GM12878 (cell line): ENCODE measurements around the gene SLX4. TPM values are rescaled to one million over a fixed set of nuclear protein-coding genes. Genes with fewer than 3 reads are reported as not detected.

ENCODE experiments used
- ATAC-seq: fragments of 200-7000 bp; cut with Tn5 transposase; 3 replicates; pipeline ENCODE4 v1.9.1; 2020; ENCODE audit warnings: mild to moderate bottlenecking, moderate library complexity
- BruUV-seq: library from RNA; stranded (reverse); fragments of 400-500 nt; replicated peaks from 2 replicates; lab custom pipeline; 2021; lab: Mats Ljungman, UMichigan
- CTCF ChIA-PET: fragments of 300-600 bp; sonication (Branson Sonifier 250); formaldehyde crosslinking; extraction: SDS; loops from one replicate; lab custom pipeline; 2021; ENCODE audit warnings: inconsistent platforms; lab: Yijun Ruan, JAX
- POLR2A ChIA-PET: fragments of 350-600 bp; formaldehyde crosslinking; extraction: SDS; loops from one replicate; lab custom pipeline; 2021; ENCODE audit warnings: inconsistent platforms; lab: Charles Lee
- RAD21 ChIA-PET: fragments of 300-600 bp; sonication (Branson Sonifier 250); formaldehyde crosslinking; loops from one replicate; lab custom pipeline; 2023; ENCODE audit warnings: antibody characterized with exemption; ENCODE audit not compliant: unreplicated experiment; lab: Charles Lee
- SMC1A ChIA-PET: fragments of 300-600 bp; sonication (Branson Sonifier 250); formaldehyde crosslinking; loops from one replicate; lab custom pipeline; 2023; ENCODE audit not compliant: unreplicated experiment, uncharacterized antibody; lab: Charles Lee
- DNase-seq: peaks from one replicate; pipeline ENCODE4 v3.0.0-alpha.2; 2011; ENCODE audit warnings: low read depth, low spot score
- FAIRE-seq: peaks from 3 replicates; lab custom pipeline; 2011; peaks lifted over from hg19 to GRCh38; lab: Jason Lieb, UNC
- H2AFZ ChIP-seq: 2 replicates; pipeline ENCODE4 v1.6.0; 2011; ENCODE audit warnings: low read depth, low read length, control low read depth; ENCODE audit not compliant: control insufficient read depth
- H3K27ac ChIP-seq: 2 replicates; pipeline ENCODE4 v1.5.1; 2011; ENCODE audit warnings: control low read depth; ENCODE audit not compliant: control insufficient read depth, insufficient read depth
- H3K27me3 ChIP-seq, 2 experiments: replicated peaks in 1 of 2; 2 replicates each; pipeline versions ENCODE4 v1.6.0 to v1.6.1; 2011; ENCODE audit warnings: low read length in 1 of 2; ENCODE audit not compliant: control insufficient read depth in 2 of 2, insufficient read depth in 2 of 2
- H3K36me3 ChIP-seq, 2 experiments: 2 replicates each; pipeline ENCODE4 v1.5.1; 2011; ENCODE audit warnings: low read length in 1 of 2; ENCODE audit not compliant: control insufficient read depth in 2 of 2, insufficient read depth in 2 of 2
- H3K4me1 ChIP-seq: 2 replicates; pipeline ENCODE4 v1.6.1; 2011; ENCODE audit warnings: mild to moderate bottlenecking, low read length, moderate library complexity, mixed read lengths; ENCODE audit not compliant: control insufficient read depth, insufficient read depth
- H3K4me2 ChIP-seq: 2 replicates; pipeline ENCODE4 v1.6.0; 2011; ENCODE audit warnings: control low read depth; ENCODE audit not compliant: control insufficient read depth, insufficient read depth
- H3K4me3 ChIP-seq: fragments of 200-600 bp; sonication (generic); 2 replicates; pipeline ENCODE4 v1.5.1; 2016
- H3K79me2 ChIP-seq: 2 replicates; pipeline ENCODE4 v1.6.0; 2011; ENCODE audit warnings: low read length; ENCODE audit not compliant: control insufficient read depth, insufficient read depth
- H3K9ac ChIP-seq: 2 replicates; pipeline ENCODE4 v1.8.0; 2011; ENCODE audit warnings: low read length, control low read depth, mixed read lengths; ENCODE audit not compliant: control insufficient read depth, insufficient read depth
- H3K9me3 ChIP-seq: replicated peaks from 3 replicates; pipeline ENCODE4 v1.5.1; 2011; ENCODE audit warnings: mild to moderate bottlenecking, low read length; ENCODE audit not compliant: control insufficient read depth, insufficient read depth
- H4K20me1 ChIP-seq: 2 replicates; pipeline ENCODE4 v1.6.0; 2011; ENCODE audit not compliant: control insufficient read depth, insufficient read depth
- BCL3 ChIP-seq: IDR thresholded peaks from 2 replicates; pipeline ENCODE4 v1.6.1; 2011; ENCODE audit warnings: borderline replicate concordance, low read depth, mild to moderate bottlenecking, moderate library complexity, low read length; ENCODE audit not compliant: insufficient read depth, poor library complexity, severe bottlenecking
- BCLAF1 ChIP-seq: fragments of 450-650 bp; IDR thresholded peaks from 2 replicates; pipeline ENCODE4 v1.6.1; 2017; ENCODE audit warnings: antibody characterized with exemption, mild to moderate bottlenecking, moderate library complexity
- BRCA1 ChIP-seq: IDR thresholded peaks from 2 replicates; pipeline ENCODE4 v1.6.1; 2011; ENCODE audit warnings: low read depth, low read length, improper control_type of control experiment
- ESRRA ChIP-seq: IDR thresholded peaks from 2 replicates; pipeline ENCODE4 v1.6.1; 2012; ENCODE audit warnings: mild to moderate bottlenecking, low read length, improper control_type of control experiment
- GABPA ChIP-seq: IDR thresholded peaks from 2 replicates; pipeline ENCODE4 v1.6.1; 2014; ENCODE audit warnings: antibody characterized with exemption, low read depth, mild to moderate bottlenecking, inconsistent platforms
- MTA3 ChIP-seq: IDR thresholded peaks from 2 replicates; pipeline ENCODE4 v1.6.1; 2012; ENCODE audit warnings: low read length, inconsistent platforms, borderline replicate concordance
- NFYB ChIP-seq: IDR thresholded peaks from 2 replicates; pipeline ENCODE4 v1.6.1; 2011; ENCODE audit warnings: low read depth, mild to moderate bottlenecking, low read length, improper control_type of control experiment, moderate library complexity; ENCODE audit not compliant: insufficient read depth
- NR2F1 ChIP-seq: fragments of 450-650 bp; conservative IDR thresholded peaks from 2 replicates; pipeline ENCODE4 v1.6.1; 2017; ENCODE audit warnings: mild to moderate bottlenecking
- PAX8 ChIP-seq: fragments of 450-650 bp; IDR thresholded peaks from 2 replicates; pipeline ENCODE4 v1.6.1; 2017; ENCODE audit warnings: mild to moderate bottlenecking, moderate library complexity
- POLR2A ChIP-seq: IDR thresholded peaks from 2 replicates; pipeline ENCODE4 v1.6.1; 2011; ENCODE audit warnings: low read depth, mild to moderate bottlenecking, low read length
- RAD21 ChIP-seq: IDR thresholded peaks from 2 replicates; pipeline ENCODE4 v1.6.1; 2011; ENCODE audit warnings: mild to moderate bottlenecking, low read depth, low read length, moderate library complexity; ENCODE audit not compliant: insufficient read depth
- TARDBP ChIP-seq: IDR thresholded peaks from 2 replicates; pipeline ENCODE4 v1.6.1; 2016; ENCODE audit warnings: borderline replicate concordance
- WGBS: methylation state at CpG from one replicate; pipeline ENCODE4 v1.1.6; 2016; ENCODE audit warnings: low lambda C conversion rate; ENCODE audit not compliant: insufficient replicate concordance, insufficient coverage; ENCODE audit errors: missing lambda C conversion rate; 5-methylcytosine and 5-hydroxymethylcytosine counted together
- in situ Hi-C: fragments of 300-500 bp; cut with MboI; formaldehyde crosslinking; loops from 9 replicates; pipeline ENCODE4 v1.14.3; 2018; ENCODE audit warnings: mixed read lengths
- intact Hi-C: fragments of 100-400 bp; cut with micrococcal nuclease; formaldehyde crosslinking; loops from one replicate; pipeline ENCODE4 v1.14.2; 2022; ENCODE audit not compliant: unreplicated experiment
- polyA plus RNA-seq, 11 experiments: library from polyadenylated mRNA; depleted of rRNA in 4 of 11; unstranded in 6 of 11; stranded (reverse) in 5 of 11; fragments of >200 nt; fragmentation: Nextera tagmentation in 4 of 11; fragmentation: Illumina TruSeq in 1 of 11; extraction: Ambion mirVana in 4 of 11; extraction: Trizol in 1 of 11; gene quantifications; 1 replicate in 1 of 11; 2 replicates in 10 of 11; pipeline versions ENCODE4 v1.2.1 to v1.2.3, GENCODE V29; 2011 to 2016; ENCODE audit warnings: inconsistent platforms in 2 of 11, missing spikeins in 2 of 11, low read depth in 1 of 11
- total RNA-seq, 4 experiments: library from RNA; depleted of rRNA in 3 of 4; stranded (reverse); fragments of >200 nt in 3 of 4; fragmentation: Illumina TruSeq in 1 of 4; extraction: Trizol in 1 of 4; gene quantifications; 2 replicates each; pipeline versions ENCODE4 v1.2.1 to v1.2.3, GENCODE V29; 2013 to 2021
- TF ChIP-seq, protein P1 (sequence below): fragments of 450-650 bp; IDR thresholded peaks from 2 replicates; pipeline ENCODE4 v1.6.1; 2018; ENCODE audit warnings: borderline replicate concordance, mild to moderate bottlenecking; ENCODE audit not compliant: partially characterized antibody
- TF ChIP-seq, protein P2 (sequence below): fragments of 450-650 bp; IDR thresholded peaks from 2 replicates; pipeline ENCODE4 v1.6.1; 2017; ENCODE audit warnings: mild to moderate bottlenecking, low read depth, inconsistent platforms; ENCODE audit not compliant: poor library complexity, severe bottlenecking
- TF ChIP-seq, protein P3 (sequence below): IDR thresholded peaks from 2 replicates; pipeline ENCODE4 v1.6.1; 2011; ENCODE audit warnings: low read depth, low read length, improper control_type of control experiment, borderline replicate concordance

The SLX4 gene
- total and polyA plus RNA-seq, 10 of the 15 experiments (the other 5 are each of a cell fraction or from before 2014, with no cell fraction given), result 0.18 to 12.3 (median 4.8) TPM

DNA sequence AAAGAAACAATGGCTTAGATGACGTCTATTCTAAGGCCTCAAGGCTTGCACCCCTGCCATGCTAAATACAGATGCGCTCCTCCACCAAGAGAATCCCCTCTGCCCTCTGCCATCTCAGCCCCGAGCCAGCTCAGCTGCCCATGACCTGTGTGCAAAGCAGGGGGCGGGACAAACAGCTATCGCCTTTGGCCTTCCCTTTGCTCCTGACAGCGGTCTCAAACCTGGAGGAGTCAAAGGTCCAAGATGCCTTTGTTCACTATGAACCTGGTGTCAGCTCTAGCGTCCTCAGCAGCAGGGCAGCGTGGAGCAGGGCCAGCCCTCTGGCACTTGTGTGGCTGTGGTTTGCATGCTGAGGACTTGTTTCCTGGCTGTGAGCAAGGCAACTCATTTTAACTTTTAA, 12.3 kb downstream of the SLX4 start:
- FAIRE-seq (no peak), ATAC-seq (no peak), DNase-seq (no peak)
- Histone ChIP-seq H4K20me1 (no peaks in the 10 kb centered on the region), H3K9me3 (no peaks in the 10 kb centered on the region; the same call in 2 of the 3 replicates), H3K27me3 (no peaks in the 10 kb centered on the region), H3K36me3 (peaks cover 0 to 3% of the 10 kb centered on the region in 2 experiments; a peak in 2 of 4 replicates), H2AFZ (no peak overlapping the region), H3K4me2 (no peak overlapping the region), H3K4me3 (no peak overlapping the region), H3K27ac (no peak overlapping the region), H3K79me2 (no peaks in the 10 kb centered on the region), H3K4me1 (no peaks in the 10 kb centered on the region), H3K9ac (no peak overlapping the region)
- WGBS, result 81% methylated on average over 8 of the region's 8 CpGs
- POLR2A ChIA-PET, result no interaction called here
- SMC1A ChIA-PET, result no interaction called here
- TF ChIP-seq NFYB (no peak), BCLAF1 (no peak), NR2F1 (no peak), GABPA (no peak), BRCA1 (no peak), POLR2A (no peak), RAD21 (no peak), BCL3 (no peak), TARDBP (no peak), MTA3 (no peak), PAX8 (no peak), ESRRA (no peak)
- TF ChIP-seq, protein P1, sequence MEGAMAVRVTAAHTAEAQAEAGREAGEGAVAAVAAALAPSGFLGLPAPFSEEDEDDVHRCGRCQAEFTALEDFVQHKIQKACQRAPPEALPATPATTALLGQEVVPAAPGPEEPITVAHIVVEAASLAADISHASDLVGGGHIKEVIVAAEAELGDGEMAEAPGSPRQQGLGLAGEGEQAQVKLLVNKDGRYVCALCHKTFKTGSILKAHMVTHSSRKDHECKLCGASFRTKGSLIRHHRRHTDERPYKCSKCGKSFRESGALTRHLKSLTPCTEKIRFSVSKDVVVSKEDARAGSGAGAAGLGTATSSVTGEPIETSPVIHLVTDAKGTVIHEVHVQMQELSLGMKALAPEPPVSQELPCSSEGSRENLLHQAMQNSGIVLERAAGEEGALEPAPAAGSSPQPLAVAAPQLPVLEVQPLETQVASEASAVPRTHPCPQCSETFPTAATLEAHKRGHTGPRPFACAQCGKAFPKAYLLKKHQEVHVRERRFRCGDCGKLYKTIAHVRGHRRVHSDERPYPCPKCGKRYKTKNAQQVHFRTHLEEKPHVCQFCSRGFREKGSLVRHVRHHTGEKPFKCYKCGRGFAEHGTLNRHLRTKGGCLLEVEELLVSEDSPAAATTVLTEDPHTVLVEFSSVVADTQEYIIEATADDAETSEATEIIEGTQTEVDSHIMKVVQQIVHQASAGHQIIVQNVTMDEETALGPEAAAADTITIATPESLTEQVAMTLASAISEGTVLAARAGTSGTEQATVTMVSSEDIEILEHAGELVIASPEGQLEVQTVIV, result no peak
- TF ChIP-seq, protein P2, sequence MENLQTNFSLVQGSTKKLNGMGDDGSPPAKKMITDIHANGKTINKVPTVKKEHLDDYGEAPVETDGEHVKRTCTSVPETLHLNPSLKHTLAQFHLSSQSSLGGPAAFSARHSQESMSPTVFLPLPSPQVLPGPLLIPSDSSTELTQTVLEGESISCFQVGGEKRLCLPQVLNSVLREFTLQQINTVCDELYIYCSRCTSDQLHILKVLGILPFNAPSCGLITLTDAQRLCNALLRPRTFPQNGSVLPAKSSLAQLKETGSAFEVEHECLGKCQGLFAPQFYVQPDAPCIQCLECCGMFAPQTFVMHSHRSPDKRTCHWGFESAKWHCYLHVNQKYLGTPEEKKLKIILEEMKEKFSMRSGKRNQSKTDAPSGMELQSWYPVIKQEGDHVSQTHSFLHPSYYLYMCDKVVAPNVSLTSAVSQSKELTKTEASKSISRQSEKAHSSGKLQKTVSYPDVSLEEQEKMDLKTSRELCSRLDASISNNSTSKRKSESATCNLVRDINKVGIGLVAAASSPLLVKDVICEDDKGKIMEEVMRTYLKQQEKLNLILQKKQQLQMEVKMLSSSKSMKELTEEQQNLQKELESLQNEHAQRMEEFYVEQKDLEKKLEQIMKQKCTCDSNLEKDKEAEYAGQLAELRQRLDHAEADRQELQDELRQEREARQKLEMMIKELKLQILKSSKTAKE, result no peak
- TF ChIP-seq, protein P3, sequence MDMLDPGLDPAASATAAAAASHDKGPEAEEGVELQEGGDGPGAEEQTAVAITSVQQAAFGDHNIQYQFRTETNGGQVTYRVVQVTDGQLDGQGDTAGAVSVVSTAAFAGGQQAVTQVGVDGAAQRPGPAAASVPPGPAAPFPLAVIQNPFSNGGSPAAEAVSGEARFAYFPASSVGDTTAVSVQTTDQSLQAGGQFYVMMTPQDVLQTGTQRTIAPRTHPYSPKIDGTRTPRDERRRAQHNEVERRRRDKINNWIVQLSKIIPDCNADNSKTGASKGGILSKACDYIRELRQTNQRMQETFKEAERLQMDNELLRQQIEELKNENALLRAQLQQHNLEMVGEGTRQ, result no peak
- CTCF ChIA-PET, result interaction anchor here (0.6 kb wide), 1 partner anchor 185 kb away, joined by 3 read pairs; no protein-coding TSS in a partner anchor
- in situ Hi-C loops (no loop called here), intact Hi-C loops (no loop called here)
- BruUV-seq, result no TSS peak
- RAD21 ChIA-PET, result no interaction called here
